HG03060 (cell line): ENCODE measurements around the gene KCTD1.
A peak's percentile ranks its signal among the peaks of the same experiment; 100 is the strongest.

Experiments
- ATAC-seq: cut with Tn5 transposase; IDR thresholded peaks from one replicate; pipeline ENCODE4 v1.9.1; 2021; ENCODE audit warnings: low read depth, moderate number of reproducible peaks; ENCODE audit not compliant: unreplicated experiment

KCTD1 gene

DNA sequence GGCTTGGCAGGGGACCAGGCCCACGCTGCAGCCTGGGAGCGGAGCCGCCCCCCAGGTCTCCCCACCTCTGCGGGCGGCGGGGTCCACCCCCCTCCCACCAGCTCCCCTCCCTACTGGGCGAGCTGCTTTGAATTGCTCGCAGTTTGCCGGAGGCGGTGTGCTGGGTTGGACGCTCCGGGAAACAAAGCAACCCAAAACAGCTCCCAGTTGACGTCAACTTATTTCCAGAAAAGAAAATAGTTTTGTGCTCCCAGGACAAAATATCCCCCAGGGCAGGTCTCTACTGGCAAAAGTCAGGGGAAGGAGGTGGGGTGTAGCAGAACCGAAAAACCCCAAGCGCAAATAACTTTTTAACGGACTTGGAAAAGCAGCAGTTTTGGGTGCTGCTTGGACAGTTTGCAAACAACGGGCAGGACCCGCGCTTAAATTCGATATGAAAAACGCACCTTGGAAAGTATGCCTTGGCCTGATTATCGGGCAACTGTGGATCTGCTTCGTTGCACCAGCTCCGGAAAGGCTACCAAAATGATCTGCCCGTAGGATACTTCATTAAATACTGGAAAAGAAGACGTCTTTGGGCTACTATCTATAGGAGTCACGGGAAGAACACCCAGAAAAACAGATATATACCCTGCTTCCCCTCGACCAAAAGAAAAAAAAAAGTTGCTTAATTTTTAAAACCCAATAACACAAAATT is 2.8 kb upstream of the KCTD1 start:
- no peak for ATAC-seq

DNA sequence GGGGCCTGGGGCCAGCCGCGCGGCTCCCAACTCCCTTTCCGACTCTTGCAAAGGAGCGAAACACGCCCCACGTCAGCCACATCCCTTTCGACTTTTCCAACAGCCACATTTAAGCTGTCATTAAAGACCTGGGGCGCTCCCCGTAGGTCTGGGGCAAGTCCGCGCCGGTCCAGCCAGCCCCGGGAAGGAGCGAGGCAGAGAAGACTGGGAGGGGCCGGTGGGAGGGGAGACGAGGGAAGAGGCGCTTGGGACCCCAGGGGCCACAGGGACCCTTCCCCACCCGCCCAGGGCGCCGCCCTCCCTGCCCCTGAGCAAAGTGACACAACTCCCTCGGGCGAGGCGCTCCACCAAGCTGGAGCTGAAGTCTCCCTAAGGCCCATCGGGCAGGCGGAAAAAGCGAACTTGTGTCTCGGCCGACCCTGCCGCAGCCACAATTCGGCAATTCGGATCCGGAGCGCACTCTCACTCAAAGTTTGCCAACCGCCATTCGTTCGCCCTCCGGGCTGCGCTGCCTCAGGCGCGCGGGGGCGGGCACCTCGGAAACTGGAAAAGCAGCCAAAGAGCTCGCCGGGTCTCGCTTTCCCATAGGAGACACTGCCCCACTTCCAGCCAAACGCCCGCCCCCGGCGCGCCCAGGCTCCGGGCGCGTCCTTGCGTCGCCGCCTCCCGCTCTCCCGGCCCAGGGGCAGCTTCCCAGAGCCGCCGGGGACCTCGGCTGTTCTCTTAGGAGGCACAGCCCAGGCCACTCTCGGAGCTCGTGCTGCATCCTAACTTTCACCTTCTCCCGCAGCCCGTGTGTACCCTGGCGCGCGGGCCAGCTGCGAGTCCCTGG is 1.1 kb upstream of the KCTD1 start:
- ATAC-seq = no peak

DNA sequence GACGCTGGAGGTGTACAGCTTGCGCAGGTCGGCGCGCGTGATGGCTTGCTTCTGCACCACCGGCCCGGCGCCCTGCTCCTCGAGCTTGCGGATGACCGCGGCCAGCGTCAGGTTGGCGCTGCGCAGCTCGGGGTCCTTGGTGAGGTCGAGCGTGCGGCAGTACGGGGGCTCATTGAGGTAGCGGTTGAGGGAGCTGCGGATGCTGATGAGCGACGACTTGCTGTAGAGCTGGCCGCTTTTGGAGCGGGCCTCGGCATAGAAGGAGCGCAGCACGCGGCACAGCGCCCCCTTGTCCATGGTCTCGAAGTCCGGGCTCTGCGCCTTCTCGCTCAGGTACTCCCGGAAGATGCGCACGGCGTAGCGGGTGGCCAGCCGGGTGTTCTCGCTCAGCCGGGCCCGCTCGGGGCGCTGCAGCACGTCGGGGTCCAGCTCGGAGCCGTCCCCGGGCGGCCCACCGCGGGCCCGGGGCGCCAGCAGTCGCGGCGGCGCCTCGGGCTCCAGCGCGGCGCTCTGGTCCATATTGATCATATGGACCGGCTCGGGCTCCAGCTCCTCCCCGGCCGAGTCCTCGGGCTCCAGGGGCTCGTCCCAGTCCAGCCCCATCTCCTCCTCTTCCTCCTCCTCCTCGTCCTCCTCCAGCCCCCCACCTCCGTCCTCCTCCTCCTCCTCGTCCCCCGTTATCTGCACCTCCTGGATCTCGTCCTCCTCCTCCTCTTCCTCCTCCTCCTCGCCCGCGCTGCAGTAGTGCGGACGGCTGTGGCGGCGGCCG is 523 bp downstream of the KCTD1 start:
- peak; percentile 38 for ATAC-seq

DNA sequence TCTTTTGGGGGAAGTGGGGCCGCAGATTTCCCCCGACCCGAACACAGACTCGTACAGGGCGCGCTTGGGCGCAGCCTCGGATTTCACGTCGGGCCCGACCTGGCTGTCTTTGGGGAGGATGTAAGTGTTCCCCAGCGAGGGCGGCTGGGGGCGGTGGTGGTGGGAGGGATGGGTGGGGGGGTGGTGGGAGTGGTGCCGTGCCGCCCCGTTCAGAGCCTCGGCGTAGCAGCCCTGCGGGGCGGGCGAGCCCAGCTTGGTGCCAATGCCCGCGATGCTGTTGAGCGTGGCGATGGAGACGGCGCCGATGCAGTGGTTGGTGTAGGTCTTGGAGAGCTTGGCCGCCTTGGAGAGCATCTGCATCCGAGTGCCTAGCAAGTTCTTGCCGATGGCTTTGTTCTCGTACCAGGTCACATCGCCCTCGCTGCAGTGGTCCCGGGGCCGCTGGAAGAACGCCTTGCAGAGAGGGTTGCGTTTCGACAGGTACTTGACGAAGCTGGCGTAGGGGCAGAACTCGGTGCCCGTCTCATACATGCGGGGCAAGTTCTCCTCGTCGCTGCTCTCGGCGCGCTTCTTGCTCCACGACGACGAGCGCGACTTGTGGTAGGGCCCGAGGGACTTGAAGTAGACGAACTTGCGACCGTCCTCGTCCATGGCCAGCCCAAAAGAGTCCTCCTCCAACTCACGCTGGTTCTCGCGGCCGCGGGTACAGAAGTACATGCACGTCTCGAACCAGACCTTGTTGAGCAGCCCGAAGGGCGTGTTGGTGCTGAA is 1.3 kb downstream of the KCTD1 start:
- ATAC-seq = no peak

DNA sequence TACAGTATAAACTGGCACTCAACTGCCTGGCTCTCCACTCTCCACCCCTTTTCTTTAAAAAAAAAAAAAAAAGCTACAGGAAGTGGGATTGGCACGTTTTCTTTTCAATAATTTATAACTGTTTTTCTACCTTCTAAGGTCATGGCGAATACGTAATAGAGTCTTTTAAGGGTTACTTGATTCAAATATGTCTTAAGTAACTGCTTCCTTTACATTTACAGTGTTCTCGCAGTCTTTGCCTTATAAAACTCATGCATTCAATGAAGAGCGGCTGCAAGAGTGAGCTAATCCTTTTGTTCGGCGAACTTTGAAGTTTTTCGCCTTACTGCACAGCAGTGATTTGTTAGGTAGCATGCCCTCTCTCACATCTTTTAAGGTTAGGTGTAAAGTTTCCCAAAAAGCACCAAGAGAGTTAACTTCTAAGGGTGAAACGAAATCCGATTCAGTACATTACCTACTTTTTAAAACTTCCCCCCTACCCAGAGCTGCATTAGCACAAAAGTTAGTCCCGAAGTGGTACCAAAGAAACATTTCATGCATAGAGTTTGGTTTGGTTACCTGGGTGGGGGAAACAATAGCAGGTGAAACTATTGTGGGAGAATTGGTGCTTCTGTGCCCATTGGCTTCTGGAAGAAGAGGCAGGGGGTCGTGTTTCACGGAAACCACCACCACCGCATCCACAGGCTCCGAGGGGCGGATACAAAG is 2.0 kb downstream of the KCTD1 start:
- ATAC-seq = no peak

DNA sequence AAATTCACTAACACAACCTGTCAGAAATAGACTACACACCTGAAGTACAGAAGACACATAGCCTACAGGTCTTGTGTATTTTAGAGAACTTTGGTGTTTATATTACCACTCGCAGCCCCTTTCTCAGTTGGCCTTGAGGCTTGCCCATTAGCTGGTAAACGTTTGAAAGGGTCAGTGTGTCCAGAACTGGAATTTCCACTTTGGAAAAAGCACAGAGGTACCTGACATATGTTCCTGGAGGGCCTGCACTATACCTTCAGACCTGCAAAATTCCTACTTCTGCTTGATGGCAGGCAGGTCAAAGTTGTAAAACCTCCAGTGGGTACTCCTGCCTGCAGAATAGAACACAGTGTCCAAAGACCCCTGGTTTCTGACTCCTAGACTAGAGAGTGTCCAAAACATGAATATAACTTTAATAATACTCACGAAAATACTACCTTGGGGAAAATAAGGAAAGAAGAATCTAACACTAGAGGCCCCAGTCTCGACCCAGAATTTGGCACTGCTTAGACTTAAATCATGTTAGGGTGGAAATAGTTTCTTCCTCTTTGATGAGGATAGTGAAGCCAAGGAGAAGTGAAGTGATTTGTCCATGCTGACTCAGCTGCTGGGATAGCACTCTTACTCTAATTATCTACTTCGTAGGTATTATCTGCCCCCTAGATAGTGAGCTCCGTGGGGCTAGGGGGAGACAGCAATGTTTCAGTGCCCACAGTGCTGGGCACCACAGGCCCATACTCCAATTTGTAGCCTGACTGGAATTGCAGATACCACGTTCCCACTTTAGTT is 2.8 kb downstream of the KCTD1 start:
- ATAC-seq = no peak

DNA sequence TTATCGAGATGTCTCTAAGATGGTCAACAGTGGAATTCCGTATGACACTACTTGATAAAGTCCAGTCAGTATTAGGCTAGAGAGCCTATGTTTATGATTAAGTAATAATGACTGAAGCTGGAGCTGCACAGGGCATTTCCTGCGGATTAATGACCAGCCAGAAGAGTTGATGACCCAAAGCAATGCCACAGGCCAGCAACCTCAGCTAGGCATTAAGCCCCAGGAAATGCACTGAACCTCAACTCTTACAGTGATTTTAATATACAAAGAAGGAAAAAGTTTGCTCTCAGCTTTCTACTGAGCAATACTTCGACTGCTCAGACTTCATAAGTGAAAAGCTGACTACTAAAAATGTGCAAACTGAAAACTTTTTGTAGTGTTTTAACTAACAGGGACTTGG is 3.9 kb downstream of the KCTD1 start:
- no peak for ATAC-seq

DNA sequence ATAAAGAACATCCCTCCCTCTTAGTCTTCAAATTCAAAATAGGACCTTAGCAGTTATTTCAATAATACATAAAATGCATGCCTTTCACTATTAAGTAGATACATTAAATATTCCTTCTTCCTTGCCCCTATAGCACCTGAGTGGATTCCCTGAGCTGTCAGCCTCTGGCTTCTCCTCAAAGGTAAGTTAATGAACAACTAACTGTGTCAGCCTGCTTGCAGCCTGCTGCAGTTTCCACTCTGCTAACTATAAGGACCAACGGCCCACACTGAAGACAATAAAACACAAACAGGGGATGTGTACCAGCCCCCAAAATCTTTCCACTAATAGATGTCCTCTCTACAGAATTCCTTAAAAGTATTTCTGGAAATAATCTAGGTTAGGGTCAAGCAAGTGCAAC is 5.0 kb downstream of the KCTD1 start:
- ATAC-seq = no peak

DNA sequence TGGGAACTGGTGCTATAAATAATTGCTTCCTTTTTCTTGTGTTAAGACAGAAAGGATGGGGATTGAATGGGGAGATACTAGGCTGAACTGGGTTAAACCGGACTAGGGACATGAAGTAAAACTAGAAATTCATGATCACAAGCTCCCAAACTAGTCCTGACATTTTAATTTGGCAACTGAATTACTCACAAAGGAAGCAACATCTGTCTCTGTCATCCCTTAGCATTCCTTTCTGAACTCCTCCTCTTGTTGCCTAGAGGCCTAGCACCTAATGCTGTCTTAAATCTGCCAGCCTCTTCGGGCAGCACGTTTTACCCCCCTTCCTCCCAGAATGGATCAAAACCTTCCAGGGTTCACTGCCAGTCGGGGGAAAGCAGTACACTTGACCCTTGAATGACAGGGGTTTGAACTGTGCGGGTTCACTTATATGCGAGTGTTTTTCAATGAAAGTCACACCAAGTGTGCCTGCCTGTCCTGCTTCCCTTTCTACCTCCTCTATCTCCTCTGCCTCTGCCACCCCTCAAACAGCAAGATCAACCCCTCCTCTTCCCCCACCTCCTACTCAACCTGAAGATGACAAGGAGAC is 8.2 kb downstream of the KCTD1 start:
- no peak for ATAC-seq

DNA sequence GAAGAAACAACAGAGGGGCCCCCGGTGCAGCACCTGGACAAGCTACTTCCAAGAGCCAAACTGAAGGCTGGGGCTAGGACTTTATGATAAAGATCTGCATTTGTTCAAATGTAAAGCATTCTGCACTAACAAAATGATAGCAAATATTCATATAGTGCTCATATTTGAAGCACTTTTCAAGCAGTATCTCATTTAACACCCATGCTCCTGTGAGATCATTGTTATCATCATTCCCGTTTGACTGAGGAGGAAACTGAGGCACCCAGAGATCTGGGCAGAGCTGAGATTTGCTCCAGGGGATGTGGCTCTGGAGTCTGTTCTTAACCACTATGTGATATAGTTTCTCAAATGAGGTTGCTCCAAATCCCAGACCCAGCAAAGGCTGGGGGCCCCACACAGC is 9.8 kb downstream of the KCTD1 start:
- no peak for ATAC-seq

DNA sequence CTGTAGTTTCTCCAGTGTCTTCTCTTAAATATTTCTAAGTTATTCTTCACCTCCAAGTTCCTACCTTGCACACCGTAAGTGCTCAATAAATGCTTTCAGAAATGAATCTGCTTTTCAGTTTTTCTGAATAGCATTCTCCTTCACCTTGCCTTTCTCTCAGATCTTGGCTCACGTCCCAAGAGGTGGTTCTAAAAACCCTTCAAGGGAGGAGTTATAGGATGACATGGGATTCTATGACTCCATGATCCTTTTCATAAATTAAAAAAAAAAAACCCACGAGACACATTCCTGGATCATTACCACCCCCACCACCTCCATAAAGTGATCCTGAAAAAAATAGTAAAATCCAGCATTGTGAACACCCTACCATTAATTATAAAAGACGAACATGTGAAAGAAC is 11.7 kb downstream of the KCTD1 start:
- ATAC-seq = no peak

DNA sequence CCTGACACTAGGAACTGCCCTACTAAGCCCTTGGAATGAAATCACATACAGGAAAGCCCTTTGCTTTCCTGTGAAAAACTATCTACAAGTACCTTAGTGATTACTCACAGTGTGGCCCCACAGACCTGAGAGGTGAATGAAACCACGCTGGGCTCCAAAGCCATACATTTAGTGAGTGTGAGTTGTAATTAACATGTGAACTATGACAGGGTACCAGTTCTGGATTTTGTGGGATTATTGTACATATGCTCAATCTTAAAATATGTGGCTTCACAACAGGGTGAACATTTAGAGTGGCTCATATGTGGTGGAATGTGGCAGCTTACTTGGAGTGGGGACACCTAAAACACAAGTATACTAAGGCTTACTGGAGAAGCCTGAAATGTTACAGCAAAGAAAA is 12.3 kb downstream of the KCTD1 start:
- ATAC-seq = no peak

DNA sequence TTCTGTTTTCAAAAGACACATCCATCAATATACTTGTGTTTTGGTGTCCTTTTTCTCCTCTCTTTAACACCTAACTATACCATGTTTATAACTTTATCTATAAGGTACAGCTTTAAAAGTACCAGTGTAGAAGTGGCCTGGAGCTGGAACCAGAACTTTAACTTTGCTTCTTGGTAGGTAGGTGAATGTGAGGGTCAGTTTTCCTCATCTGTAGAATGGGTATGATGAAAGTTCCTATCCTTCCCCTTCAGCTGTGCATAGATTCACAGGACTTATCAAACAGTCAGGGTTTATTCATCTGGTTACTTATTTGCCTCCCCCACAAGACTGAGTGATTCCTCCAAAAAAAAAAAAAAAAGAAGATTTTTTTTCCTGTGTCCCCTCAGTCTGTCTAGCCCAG is 12.7 kb downstream of the KCTD1 start:
- no peak for ATAC-seq

DNA sequence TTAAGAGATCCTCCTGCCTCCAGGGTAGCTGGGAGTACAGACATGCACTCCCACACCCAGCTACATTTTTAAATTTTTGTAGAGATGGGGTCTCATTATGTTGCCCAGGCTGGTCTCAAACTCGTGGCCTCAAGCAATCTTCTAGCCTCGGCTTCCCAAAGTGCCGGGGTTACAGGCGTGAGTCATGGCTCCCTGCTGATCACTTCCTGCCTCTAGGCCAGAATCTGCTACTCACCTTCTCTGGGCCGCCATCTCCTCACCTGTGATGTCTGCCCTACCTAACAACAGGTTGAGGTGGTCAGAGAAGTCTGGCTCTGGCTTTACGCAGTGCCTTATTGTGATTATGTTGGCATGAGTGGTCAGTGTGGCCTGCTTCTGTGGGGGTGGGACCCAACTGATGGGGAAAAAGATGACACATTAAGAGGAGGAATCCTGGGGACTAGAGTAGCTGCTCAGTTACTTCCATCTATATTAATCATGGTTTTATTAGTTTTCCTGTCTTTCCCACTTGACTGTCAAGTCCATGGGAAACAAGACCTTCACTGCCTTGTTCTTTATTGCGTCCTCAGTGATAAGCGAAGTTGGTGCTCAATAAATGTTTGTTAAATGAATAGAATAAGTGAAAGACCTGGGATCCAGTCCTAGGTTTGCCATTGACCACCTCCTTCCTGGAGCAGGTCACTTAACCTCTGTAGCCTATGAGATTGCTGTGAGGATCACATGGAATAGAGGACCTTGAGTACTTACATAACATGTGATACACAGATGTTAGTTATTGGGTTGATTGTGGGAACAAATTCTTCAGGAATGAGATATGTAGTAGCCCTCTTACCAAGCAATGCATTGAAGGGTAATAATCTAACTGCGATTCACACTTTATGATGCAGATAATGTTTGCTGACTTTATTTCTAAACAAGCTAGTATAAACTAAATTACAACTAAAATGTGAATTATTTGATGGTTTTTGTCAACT is 15.7 kb downstream of the KCTD1 start:
- ATAC-seq = no peak

DNA sequence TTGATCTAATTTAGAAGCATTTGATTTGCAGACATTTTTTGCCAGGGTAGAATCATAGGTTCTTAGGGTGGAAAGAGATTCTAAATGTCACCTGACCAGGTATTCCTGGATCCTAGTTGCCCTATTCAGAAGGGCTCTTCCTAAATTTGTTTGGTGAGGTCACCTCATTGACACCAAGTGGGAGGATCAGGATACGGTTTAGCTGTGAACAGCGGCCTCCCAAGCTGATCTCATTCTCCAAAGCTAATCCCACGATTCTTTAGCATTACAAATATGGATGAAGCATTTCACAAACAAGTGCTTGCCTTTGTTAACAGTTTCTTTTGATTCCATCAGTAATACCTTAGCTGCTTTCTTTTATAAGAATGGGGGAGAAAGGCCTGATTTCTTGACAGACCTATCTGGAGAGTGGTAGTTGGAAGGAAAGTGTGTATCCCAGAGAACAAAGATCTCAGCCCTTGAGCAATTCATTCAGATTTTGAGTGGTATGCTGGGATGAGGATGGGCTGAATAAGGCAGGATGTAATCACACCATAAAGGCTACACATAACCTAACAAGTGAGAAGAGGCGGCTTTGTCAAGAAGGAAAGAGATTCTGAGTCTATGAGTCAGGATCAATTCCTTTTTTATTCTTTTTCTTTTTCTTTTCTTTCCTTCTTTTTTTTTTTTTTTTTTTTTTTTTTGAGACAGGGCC is 16.6 kb downstream of the KCTD1 start:
- ATAC-seq = no peak

DNA sequence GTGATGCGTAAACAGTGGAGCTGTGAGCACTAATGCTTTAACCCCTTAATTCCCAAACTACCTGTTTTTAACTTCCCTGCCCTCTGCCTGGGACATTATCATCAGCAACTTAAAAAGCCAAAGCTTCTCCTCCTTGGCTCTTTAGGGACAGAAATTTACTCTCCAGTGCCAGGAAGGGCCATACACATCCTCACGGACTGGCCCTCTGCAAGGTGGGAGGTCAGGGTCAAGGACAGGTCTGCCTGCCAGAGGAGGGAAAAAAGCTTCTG is 21.5 kb downstream of the KCTD1 start:
- no peak for ATAC-seq

DNA sequence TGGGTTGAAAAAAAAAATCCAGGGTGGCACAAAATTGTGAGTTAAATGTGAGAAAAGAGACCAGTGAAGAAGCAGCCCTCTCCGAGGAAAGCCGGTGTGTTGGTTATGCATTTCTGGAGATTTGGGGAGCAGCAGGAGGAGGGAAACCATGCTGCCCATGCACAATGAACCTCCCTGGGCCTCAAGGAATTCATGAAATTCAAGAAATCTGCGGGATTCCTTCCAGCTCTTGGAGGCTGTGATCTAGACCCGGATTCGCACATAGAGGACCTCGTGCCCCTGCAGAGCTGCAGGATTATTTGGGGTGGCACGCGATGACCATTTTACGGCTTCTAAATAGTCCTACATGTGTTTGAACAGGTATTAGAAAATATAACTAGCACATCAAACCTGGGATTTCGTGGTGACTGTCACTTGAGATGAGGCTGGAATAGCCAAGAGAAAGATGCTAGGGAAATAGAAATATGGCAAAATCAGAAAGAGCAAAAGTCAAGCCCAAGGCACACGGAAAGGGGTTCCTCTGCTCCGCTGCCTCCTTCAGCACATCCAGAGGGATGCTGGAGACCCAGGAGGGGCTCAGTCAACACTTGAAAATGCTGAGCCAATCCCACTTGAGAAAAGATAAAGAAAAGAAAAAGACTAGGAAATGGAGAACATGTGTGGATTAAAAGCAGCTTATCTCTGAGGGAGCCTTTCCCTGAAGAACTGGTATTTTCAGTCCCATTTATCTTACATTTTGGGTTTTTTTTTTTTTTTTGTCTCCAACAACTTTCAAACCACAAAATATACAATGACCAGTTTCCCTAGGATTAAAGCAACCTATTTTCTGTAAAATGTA is 22.0 kb downstream of the KCTD1 start:
- ATAC-seq = no peak
